DOHH2 (cell line): Measurements from ENCODE around the gene CACNA2D3.

Experiments
- CTCF ChIP-seq: fragments of 200-600 bp; sonication (generic); IDR thresholded peaks from one replicate; pipeline ENCODE4 v1.5.1; 2014; ENCODE audit warnings: antibody characterized with exemption, mild to moderate bottlenecking, low read depth, low read length; ENCODE audit not compliant: poor library complexity, severe bottlenecking
- EZH2phosphoT487 ChIP-seq: fragments of 200-600 bp; sonication (generic); IDR thresholded peaks from 2 replicates; pipeline ENCODE4 v1.6.1; 2017; ENCODE audit warnings: borderline replicate concordance, mild to moderate bottlenecking, antibody characterized with exemption, low read length, moderate library complexity, mixed read lengths

- TF ChIP-seq CTCF = no peak
- no peak for TF ChIP-seq EZH2phosphoT487
These were observed 447.7 kb downstream of the CACNA2D3 start for GRCh38 chr3:54570008-54570407.
